ENCODE results near the gene LNX2.

LNX2 gene

DNA sequence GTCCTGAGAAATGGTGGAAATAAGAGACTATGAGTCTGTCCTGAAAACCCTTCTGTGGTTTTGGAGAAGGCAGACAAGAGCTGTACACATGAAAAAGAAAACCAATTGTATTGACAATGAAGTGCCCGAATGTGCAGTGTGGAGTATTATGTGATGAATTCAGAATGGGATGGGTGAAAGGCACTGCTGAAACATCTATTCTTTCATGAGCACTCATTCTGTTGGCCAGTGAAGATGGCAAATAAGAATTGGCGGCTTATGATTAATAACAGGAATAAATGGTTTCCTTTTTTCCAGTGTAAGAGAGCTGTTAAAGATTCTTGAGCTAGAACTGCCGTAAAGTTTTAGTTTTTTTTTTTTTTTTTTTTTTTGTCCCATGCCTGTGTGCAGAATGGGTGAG is 7.1 kb upstream of the LNX2 start:
- TF ChIP-seq, protein P1, sequence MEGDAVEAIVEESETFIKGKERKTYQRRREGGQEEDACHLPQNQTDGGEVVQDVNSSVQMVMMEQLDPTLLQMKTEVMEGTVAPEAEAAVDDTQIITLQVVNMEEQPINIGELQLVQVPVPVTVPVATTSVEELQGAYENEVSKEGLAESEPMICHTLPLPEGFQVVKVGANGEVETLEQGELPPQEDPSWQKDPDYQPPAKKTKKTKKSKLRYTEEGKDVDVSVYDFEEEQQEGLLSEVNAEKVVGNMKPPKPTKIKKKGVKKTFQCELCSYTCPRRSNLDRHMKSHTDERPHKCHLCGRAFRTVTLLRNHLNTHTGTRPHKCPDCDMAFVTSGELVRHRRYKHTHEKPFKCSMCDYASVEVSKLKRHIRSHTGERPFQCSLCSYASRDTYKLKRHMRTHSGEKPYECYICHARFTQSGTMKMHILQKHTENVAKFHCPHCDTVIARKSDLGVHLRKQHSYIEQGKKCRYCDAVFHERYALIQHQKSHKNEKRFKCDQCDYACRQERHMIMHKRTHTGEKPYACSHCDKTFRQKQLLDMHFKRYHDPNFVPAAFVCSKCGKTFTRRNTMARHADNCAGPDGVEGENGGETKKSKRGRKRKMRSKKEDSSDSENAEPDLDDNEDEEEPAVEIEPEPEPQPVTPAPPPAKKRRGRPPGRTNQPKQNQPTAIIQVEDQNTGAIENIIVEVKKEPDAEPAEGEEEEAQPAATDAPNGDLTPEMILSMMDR (IDR thresholded peaks at IDR 0.05; ENCODE audit: control insufficient read depth, insufficient read depth, low read depth, low read length, missing control alignments): no peak
- no peak overlapping the region for H3K4me3 ChIP-seq (ENCODE audit: control insufficient read depth, low read depth, low read length)
- no peak for DNase-seq (ENCODE audit: low read depth)

DNA sequence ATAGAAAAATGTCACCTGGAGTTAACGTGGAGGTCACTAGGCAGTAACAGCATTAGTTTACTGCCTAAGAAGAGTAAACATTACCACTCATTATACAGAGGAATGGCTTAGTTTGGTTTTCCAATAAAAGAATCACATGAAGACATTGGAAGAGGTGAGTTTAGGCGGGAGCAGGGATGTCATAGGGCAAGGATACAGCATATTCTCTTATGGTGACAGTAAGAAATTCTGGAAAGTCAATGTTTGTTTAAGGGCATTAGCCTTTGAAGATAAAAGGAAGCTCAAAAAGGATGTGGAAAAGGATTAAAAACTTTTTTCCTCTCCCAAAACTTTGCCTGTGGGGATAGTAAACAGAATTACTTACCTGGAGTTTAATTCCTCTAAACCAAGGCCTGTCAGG is 5.5 kb upstream of the LNX2 start:
- no peak for DNase-seq (ENCODE audit: low read depth)
- H3K4me3 ChIP-seq (ENCODE audit: control insufficient read depth, low read depth, low read length): no peak overlapping the region
- TF ChIP-seq, protein P1 (IDR thresholded peaks at IDR 0.05; ENCODE audit: control insufficient read depth, insufficient read depth, low read depth, low read length, missing control alignments): no peak

DNA sequence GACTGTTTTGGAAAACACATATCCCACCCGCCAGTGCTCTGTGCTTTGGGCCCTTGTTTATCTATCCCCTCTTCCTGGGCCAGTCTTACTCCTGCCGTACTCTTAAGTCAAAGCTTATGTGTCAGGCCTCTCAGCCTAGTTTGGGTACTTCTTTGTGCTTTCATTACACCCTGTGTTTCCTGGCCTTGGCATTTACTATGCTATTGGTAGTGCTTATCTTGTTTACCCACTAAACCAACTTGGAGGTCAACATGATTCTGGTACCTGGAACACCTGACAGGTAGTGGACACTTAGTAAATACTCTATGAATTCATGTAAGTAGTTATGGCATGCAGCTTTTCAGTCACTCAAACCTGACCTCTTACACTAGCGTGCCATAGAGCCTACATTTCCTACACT is 3.7 kb upstream of the LNX2 start:
- DNase-seq (ENCODE audit: low read depth): no peak
- H3K4me3 ChIP-seq (ENCODE audit: control insufficient read depth, low read depth, low read length): no peak overlapping the region
- TF ChIP-seq, protein P1 (IDR thresholded peaks at IDR 0.05; ENCODE audit: control insufficient read depth, insufficient read depth, low read depth, low read length, missing control alignments): no peak

DNA sequence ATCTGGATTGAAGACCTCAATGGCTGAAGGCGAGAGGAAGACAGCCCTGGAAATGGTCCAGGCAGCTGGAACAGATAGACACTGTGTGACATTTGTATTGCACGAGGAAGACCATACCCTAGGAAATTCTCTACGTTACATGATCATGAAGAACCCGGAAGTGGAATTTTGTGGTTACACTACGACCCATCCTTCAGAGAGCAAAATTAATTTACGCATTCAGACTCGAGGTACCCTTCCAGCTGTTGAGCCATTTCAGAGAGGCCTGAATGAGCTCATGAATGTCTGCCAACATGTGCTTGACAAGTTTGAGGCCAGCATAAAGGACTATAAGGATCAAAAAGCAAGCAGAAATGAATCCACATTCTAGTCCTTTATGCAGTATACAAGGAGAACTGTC is 2.6 kb upstream of the LNX2 start:
- no peak for DNase-seq (ENCODE audit: low read depth)
- TF ChIP-seq, protein P1 (IDR thresholded peaks at IDR 0.05; ENCODE audit: control insufficient read depth, insufficient read depth, low read depth, low read length, missing control alignments): no peak
- H3K4me3 ChIP-seq (ENCODE audit: control insufficient read depth, low read depth, low read length): no peak overlapping the region

DNA sequence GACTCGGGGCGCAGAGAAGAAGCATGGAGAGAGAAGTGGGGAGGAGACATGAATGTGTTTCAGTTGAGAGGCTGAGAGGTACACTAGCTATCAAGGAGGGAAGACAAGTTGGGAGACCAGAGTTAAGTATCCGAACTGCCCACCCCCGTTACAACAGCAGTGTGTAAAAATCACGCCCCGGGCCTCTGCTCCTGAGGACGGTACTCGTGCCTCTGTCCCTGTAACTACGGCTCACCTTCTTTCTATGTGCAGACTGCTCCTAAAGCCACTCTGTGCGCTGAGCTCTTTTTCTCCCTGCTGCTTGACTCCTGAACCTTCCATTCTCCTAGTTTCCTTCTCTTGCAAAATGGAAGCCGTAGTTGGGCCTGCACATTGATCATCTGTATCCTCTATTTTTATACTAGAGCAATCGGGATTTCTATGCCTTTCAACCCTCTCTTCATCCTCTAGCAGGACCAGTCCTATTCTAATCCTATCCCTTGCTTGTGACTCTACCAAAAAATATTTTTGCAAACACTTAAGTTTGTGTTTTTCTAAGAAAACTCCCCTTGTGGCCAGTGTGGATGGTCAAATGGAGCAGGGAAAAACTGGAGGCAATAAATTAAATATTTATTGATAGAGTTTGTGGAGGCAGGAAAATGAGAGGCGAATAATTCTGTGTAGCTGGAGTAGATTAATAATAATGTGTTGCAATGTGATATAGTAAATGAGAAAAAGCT is 1.9 kb upstream of the LNX2 start:
- DNase-seq (ENCODE audit: low read depth): no peak
- peak overlapping the region; percentile 53 for H3K4me3 ChIP-seq (ENCODE audit: control insufficient read depth, low read depth, low read length)
- TF ChIP-seq, protein P1 (IDR thresholded peaks at IDR 0.05; ENCODE audit: control insufficient read depth, insufficient read depth, low read depth, low read length, missing control alignments): peak; percentile 39

DNA sequence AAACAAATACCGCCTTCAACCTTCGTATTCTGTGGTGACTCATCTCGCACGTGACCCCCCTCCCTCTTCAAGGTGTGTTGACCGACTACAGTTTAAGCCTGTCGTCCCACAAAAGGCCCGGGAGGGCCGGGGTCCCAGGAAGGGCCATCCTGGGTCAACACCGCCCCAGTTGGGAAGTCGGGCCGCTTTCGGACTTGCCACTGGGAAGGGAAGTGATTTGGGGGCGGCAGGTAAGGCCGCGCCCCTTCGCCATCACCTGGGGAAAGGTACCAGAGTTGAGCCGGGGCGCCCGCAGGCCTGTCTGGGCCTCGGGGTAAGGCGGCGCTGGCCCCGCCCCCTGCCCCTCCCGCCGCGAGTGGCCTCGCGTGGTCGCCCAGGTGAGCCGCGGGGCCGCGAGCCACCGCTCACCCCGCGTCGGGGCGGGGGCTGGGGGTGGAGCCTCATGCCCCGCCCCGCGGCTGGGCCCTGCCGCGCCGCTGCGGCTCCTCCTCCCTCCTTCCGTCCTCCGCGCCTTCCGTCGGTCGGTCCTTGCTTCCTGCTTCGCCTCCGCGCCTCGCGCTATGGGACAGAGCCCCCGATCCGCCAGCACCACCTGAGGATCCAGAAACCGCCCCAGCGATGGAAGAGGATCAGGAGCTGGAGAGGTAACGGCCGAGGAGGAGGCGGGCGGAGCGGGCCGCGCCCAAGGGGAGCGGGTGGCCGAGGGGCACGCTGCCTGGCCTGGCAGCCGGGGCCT is 1.2 kb upstream of the LNX2 start, which contains the start of gene POLR1D:
TSS of gene POLR1D (plus strand) at position 527 of the 736 bp plus-strand sequence. CDS start at position 619, 92 bp downstream.
- TF ChIP-seq, protein P1 (IDR thresholded peaks at IDR 0.05; ENCODE audit: control insufficient read depth, insufficient read depth, low read depth, low read length, missing control alignments): no peak
- peak within 1 kb of the TSS; percentile 53 for H3K4me3 ChIP-seq (ENCODE audit: control insufficient read depth, low read depth, low read length)
- DNase-seq (ENCODE audit: low read depth): no peak

Measured in AG09309 (cell line).